CD4-positive, alpha-beta T cell treated with Interferon alpha-2 for 1 hour (primary cell): ENCODE results near the gene LY6G6D.

Experiments
- DNase-seq, 2 donors: peaks; one replicate each; pipeline ENCODE4 v3.0.0-alpha.2; 2020 to 2022

LY6G6D gene

DNA sequence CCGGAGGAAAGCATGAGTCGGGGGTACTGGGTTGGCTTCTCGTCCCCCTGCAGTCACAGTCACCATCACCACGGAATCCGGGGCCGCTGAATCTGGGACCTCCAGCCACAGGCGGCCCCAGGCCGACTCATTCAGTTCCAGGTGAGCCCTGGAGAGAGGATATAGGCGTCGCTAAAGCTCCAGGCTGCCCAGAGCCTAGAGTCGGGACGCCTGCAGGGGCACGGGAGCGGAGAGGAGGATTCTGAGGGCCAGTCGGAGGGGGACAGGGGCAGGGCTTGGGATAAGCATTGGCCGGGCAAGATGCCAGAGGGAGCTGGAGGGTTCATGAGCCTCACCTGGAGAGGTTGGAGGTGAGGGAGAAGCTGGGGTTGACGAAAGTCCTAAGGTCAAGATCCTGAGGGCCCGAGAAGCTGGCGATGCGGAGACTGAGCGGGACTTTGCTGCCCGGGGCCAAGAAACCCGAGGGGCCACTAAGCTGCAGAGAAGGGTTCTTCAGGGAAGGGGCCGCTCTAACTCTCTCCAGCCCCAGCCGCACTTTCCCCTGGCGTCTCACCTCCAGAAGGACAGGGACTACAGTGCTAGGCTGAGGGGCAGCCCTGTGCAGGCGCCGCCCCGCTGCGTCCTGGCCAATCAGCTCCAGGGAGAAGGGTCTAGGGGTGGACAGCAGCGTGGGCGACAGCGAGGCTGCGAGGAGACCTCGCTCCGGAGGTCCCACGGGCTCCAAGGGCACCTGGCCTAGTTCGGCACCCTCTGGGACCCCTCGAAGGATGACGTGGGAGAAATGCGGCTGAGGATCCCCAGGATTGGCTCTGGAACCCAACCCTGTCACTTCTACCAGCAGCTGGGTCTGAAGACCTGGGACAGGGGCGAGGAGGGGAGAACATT lies 51.0 kb downstream of the LY6G6D start:
- no peak for DNase-seq

DNA sequence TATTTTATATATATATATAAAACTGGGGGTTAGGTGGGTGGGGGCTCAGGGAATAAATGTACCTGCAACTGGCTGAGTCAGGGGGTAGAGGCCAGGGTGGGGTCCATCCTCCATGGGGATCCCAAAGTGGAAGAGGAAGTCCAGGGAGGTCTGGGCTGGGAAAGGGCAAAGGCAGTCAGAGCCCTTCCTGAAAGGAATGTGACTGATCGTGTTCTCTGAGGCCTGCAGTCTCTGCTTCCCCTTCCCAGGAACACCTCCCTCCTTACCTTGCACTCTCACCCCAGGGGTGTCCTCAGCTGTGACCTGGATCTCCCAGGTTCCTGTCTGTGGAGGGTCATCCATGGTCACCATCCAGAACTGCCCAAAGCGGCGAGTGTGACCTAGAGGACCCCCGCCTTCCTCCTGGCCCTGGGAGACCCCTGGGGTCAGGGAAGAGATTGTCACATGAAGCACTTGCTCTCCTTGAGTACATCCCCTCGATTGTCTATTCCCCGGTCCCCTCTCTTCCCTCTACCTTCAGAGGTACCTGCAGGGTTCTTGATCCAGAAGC lies 52.0 kb downstream of the LY6G6D start:
- no peak for DNase-seq
